ENCODE results near the gene REV3L.
"Not testable (repeated sequence)": the region's sequence is repeated elsewhere in the genome, so short reads cannot be mapped to it uniquely, and the experiment has no call there.

REV3L gene

GRCh38 chr6:111290689-111291335 lies 192.2 kb downstream of the REV3L start:
- not testable (repeated sequence) for H3K4me1 ChIP-seq (ENCODE audit: control insufficient read depth in 1 of 2, insufficient read depth in 2 of 2, low read length in 2 of 2); H3K27me3 ChIP-seq (ENCODE audit: low read depth, low read length); H3K27ac ChIP-seq (ENCODE audit: low read length); H3K4me3 ChIP-seq (ENCODE audit: low read depth in 1 of 2, low read length in 2 of 2); H3K36me3 ChIP-seq (ENCODE audit: control insufficient read depth in 1 of 2, insufficient read depth in 2 of 2, low read length in 2 of 2); H3K9me3 ChIP-seq (ENCODE audit: control insufficient read depth in 1 of 2, low read length in 2 of 2)

- H3K36me3 ChIP-seq (ENCODE audit: control insufficient read depth in 1 of 2, insufficient read depth in 2 of 2, low read length in 2 of 2); H3K4me1 ChIP-seq (ENCODE audit: control insufficient read depth in 1 of 2, insufficient read depth in 2 of 2, low read length in 2 of 2); H3K4me3 ChIP-seq (ENCODE audit: low read depth in 1 of 2, low read length in 2 of 2); H3K27ac ChIP-seq (ENCODE audit: low read length); H3K9me3 ChIP-seq (ENCODE audit: control insufficient read depth in 1 of 2, low read length in 2 of 2); H3K27me3 ChIP-seq (ENCODE audit: low read depth, low read length): not testable (repeated sequence)
Observed at GRCh38 chr6:111284356-111284755, 198.7 kb downstream of the REV3L start.

- H3K4me1 ChIP-seq (ENCODE audit: control insufficient read depth in 1 of 2, insufficient read depth in 2 of 2, low read length in 2 of 2): peaks cover 0 to 4% of the 10 kb centered on the region in 2 donors
- H3K4me3 ChIP-seq (ENCODE audit: low read depth in 1 of 2, low read length in 2 of 2): no peak overlapping the region
- H3K9me3 ChIP-seq (ENCODE audit: control insufficient read depth in 1 of 2, low read length in 2 of 2): no peaks in the 10 kb centered on the region
- H3K36me3 ChIP-seq (ENCODE audit: control insufficient read depth in 1 of 2, insufficient read depth in 2 of 2, low read length in 2 of 2): peaks cover 4 to 13% of the 10 kb centered on the region in 2 donors
- no peak overlapping the region for H3K27ac ChIP-seq (ENCODE audit: low read length)
- H3K27me3 ChIP-seq (ENCODE audit: low read depth, low read length): no peaks in the 10 kb centered on the region
Observed at GRCh38 chr6:111283707-111284106, 199.3 kb downstream of the REV3L start.

GRCh38 chr6:111282515-111282914 lies 200.5 kb downstream of the REV3L start:
- Histone ChIP-seq H3K27ac (ENCODE audit: low read length) (no peak overlapping the region), H3K4me1 (ENCODE audit: control insufficient read depth in 1 of 2, insufficient read depth in 2 of 2, low read length in 2 of 2) (peaks cover 0 to 4% of the 10 kb centered on the region in 2 donors)

GRCh38 chr6:111280445-111280955 lies 202.5 kb downstream of the REV3L start:
- peaks cover 18 to 42% of the 10 kb centered on the region in 2 donors for H3K36me3 ChIP-seq (ENCODE audit: control insufficient read depth in 1 of 2, insufficient read depth in 2 of 2, low read length in 2 of 2)
- H3K27ac ChIP-seq (ENCODE audit: low read length): no peak overlapping the region
- H3K4me3 ChIP-seq (ENCODE audit: low read depth in 1 of 2, low read length in 2 of 2): no peak overlapping the region
- H3K4me1 ChIP-seq (ENCODE audit: control insufficient read depth in 1 of 2, insufficient read depth in 2 of 2, low read length in 2 of 2): peaks cover 0 to 4% of the 10 kb centered on the region in 2 donors
- H3K27me3 ChIP-seq (ENCODE audit: low read depth, low read length): no peaks in the 10 kb centered on the region
- peaks cover 0 to 2% of the 10 kb centered on the region in 2 donors for H3K9me3 ChIP-seq (ENCODE audit: control insufficient read depth in 1 of 2, low read length in 2 of 2)

More at GRCh38 chr6:111282515-111282914, 200.5 kb downstream of the REV3L start:
- Histone ChIP-seq H3K9me3 (ENCODE audit: control insufficient read depth in 1 of 2, low read length in 2 of 2) (no peaks in the 10 kb centered on the region), H3K27me3 (ENCODE audit: low read depth, low read length) (no peaks in the 10 kb centered on the region), H3K36me3 (ENCODE audit: control insufficient read depth in 1 of 2, insufficient read depth in 2 of 2, low read length in 2 of 2) (peaks cover 4 to 23% of the 10 kb centered on the region in 2 donors), H3K4me3 (ENCODE audit: low read depth in 1 of 2, low read length in 2 of 2) (no peak overlapping the region)

- peaks cover 21 to 60% of the 10 kb centered on the region in 2 donors for H3K36me3 ChIP-seq (ENCODE audit: control insufficient read depth in 1 of 2, insufficient read depth in 2 of 2, low read length in 2 of 2)
- H3K4me1 ChIP-seq (ENCODE audit: control insufficient read depth in 1 of 2, insufficient read depth in 2 of 2, low read length in 2 of 2): peaks cover 0 to 4% of the 10 kb centered on the region in 2 donors
Observed at GRCh38 chr6:111278731-111279130, 204.3 kb downstream of the REV3L start.

GRCh38 chr6:111277819-111278218 lies 205.2 kb downstream of the REV3L start:
- Histone ChIP-seq H3K9me3 (ENCODE audit: control insufficient read depth in 1 of 2, low read length in 2 of 2) (peaks cover 5 to 13% of the 10 kb centered on the region in 2 donors), H3K4me3 (ENCODE audit: low read depth in 1 of 2, low read length in 2 of 2) (no peak overlapping the region), H3K4me1 (ENCODE audit: control insufficient read depth in 1 of 2, insufficient read depth in 2 of 2, low read length in 2 of 2) (peaks cover 0 to 4% of the 10 kb centered on the region in 2 donors), H3K27me3 (ENCODE audit: low read depth, low read length) (no peaks in the 10 kb centered on the region), H3K36me3 (ENCODE audit: control insufficient read depth in 1 of 2, insufficient read depth in 2 of 2, low read length in 2 of 2) (peaks cover 21 to 69% of the 10 kb centered on the region in 2 donors), H3K27ac (ENCODE audit: low read length) (no peak overlapping the region)

More at GRCh38 chr6:111278731-111279130, 204.3 kb downstream of the REV3L start:
- no peak overlapping the region for H3K4me3 ChIP-seq (ENCODE audit: low read depth in 1 of 2, low read length in 2 of 2)
- H3K27ac ChIP-seq (ENCODE audit: low read length): no peak overlapping the region
- H3K9me3 ChIP-seq (ENCODE audit: control insufficient read depth in 1 of 2, low read length in 2 of 2): peaks cover 5 to 9% of the 10 kb centered on the region in 2 donors
- H3K27me3 ChIP-seq (ENCODE audit: low read depth, low read length): no peaks in the 10 kb centered on the region

- peaks cover 21 to 69% of the 10 kb centered on the region in 2 donors for H3K36me3 ChIP-seq (ENCODE audit: control insufficient read depth in 1 of 2, insufficient read depth in 2 of 2, low read length in 2 of 2)
- H3K27me3 ChIP-seq (ENCODE audit: low read depth, low read length): no peaks in the 10 kb centered on the region
- peaks cover 0 to under 1% of the 10 kb centered on the region in 2 donors for H3K4me1 ChIP-seq (ENCODE audit: control insufficient read depth in 1 of 2, insufficient read depth in 2 of 2, low read length in 2 of 2)
Observed at GRCh38 chr6:111276736-111277135, 206.3 kb downstream of the REV3L start.

GRCh38 chr6:111276335-111276734 lies 206.7 kb downstream of the REV3L start:
- Histone ChIP-seq H3K27ac (ENCODE audit: low read length) (no peak overlapping the region), H3K4me1 (ENCODE audit: control insufficient read depth in 1 of 2, insufficient read depth in 2 of 2, low read length in 2 of 2) (no peaks in the 10 kb centered on the region), H3K36me3 (ENCODE audit: control insufficient read depth in 1 of 2, insufficient read depth in 2 of 2, low read length in 2 of 2) (peaks cover 21 to 69% of the 10 kb centered on the region in 2 donors), H3K27me3 (ENCODE audit: low read depth, low read length) (no peaks in the 10 kb centered on the region), H3K4me3 (ENCODE audit: low read depth in 1 of 2, low read length in 2 of 2) (no peak overlapping the region), H3K9me3 (ENCODE audit: control insufficient read depth in 1 of 2, low read length in 2 of 2) (peaks cover 5 to 13% of the 10 kb centered on the region in 2 donors)

More at GRCh38 chr6:111276736-111277135, 206.3 kb downstream of the REV3L start:
- Histone ChIP-seq H3K9me3 (ENCODE audit: control insufficient read depth in 1 of 2, low read length in 2 of 2) (peaks cover 5 to 13% of the 10 kb centered on the region in 2 donors), H3K4me3 (ENCODE audit: low read depth in 1 of 2, low read length in 2 of 2) (no peak overlapping the region), H3K27ac (ENCODE audit: low read length) (no peak overlapping the region)

GRCh38 chr6:111274593-111275217 lies 208.3 kb downstream of the REV3L start:
- Histone ChIP-seq H3K4me1 (ENCODE audit: control insufficient read depth in 1 of 2, insufficient read depth in 2 of 2, low read length in 2 of 2) (no peaks in the 10 kb centered on the region), H3K4me3 (ENCODE audit: low read depth in 1 of 2, low read length in 2 of 2) (no peak overlapping the region), H3K27ac (ENCODE audit: low read length) (no peak overlapping the region), H3K36me3 (ENCODE audit: control insufficient read depth in 1 of 2, insufficient read depth in 2 of 2, low read length in 2 of 2) (peaks cover 21 to 71% of the 10 kb centered on the region in 2 donors), H3K9me3 (ENCODE audit: control insufficient read depth in 1 of 2, low read length in 2 of 2) (peaks cover 5 to 13% of the 10 kb centered on the region in 2 donors), H3K27me3 (ENCODE audit: low read depth, low read length) (no peaks in the 10 kb centered on the region)

- Histone ChIP-seq H3K4me3 (ENCODE audit: low read depth in 1 of 2, low read length in 2 of 2) (no peak overlapping the region), H3K27me3 (ENCODE audit: low read depth, low read length) (no peaks in the 10 kb centered on the region), H3K36me3 (ENCODE audit: control insufficient read depth in 1 of 2, insufficient read depth in 2 of 2, low read length in 2 of 2) (peaks cover 17 to 45% of the 10 kb centered on the region in 2 donors), H3K27ac (ENCODE audit: low read length) (no peak overlapping the region), H3K4me1 (ENCODE audit: control insufficient read depth in 1 of 2, insufficient read depth in 2 of 2, low read length in 2 of 2) (no peaks in the 10 kb centered on the region), H3K9me3 (ENCODE audit: control insufficient read depth in 1 of 2, low read length in 2 of 2) (peaks cover 4 to 11% of the 10 kb centered on the region in 2 donors)
Observed at GRCh38 chr6:111270121-111270520, 212.9 kb downstream of the REV3L start.
